CD4-positive, alpha-beta T cell treated with Interleukin-12 subunit alpha and Interleukin-12 subunit beta, for 1 hour (primary cell): ENCODE results near the gene SNTG2.
"Not testable (repeated sequence)": the region's sequence is repeated elsewhere in the genome, so short reads cannot be mapped to it uniquely, and the experiment has no call there.

Source experiments
- DNase-seq: peaks from one replicate; pipeline ENCODE4 v3.0.0-alpha.2; 2020

Gene SNTG2

DNA sequence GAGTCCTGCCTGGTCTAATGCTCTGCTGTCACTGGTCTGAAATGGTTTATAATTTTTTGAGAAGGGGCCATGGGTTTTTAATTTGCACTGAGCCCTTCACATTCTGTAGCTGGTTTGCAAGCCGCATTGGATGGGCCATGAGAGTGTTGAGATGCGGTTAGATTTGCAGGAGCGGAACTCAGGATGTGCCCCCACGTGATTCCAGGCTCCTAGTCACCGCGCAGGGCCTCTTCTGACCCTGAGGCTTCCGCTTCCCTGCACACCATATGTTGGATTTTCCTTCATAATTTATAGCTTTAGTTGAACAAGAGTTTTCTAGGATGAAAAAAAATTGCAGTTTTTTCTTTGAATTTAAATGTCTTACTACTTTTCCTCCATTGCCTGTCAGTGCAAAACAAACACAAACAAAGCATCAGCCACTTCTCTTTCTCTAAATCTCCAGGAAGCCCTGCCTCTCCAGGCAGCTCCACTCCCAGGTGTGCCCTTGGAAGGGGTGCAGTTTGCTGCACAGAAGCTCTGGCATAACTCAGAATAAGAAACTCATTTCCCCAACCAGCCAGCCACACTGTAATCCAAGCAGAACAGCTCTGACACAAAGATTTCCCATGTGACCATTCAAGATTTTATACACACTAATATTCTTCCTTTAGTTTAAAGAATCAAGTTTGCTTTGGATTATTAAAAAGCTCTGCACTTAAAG lies 444.2 kb downstream of the SNTG2 start:
- no peak for DNase-seq

DNA sequence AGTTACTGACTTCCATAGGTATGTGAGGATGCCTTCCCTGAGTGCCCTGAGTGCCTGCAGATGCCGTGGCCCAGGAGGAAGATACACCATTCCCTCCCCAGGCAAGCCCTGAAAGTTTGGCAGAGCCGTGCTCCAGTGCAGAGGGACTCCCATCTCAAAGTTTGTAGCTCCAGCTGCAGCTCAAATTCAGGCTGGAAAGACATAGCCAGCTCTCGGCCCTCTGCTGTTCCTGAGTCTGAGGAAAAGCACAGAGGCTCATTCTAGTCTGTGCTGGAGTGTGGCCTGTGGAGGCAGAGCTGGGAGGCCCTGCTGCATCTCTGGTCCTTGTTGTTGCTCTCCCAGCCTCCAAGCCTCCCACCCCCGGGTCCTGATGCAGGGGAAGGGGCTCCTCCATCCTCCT lies 446.7 kb downstream of the SNTG2 start:
- DNase-seq, result no peak

GRCh38 chr2:1398191-1398590 lies 447.5 kb downstream of the SNTG2 start:
- DNase-seq, result no peak

DNA sequence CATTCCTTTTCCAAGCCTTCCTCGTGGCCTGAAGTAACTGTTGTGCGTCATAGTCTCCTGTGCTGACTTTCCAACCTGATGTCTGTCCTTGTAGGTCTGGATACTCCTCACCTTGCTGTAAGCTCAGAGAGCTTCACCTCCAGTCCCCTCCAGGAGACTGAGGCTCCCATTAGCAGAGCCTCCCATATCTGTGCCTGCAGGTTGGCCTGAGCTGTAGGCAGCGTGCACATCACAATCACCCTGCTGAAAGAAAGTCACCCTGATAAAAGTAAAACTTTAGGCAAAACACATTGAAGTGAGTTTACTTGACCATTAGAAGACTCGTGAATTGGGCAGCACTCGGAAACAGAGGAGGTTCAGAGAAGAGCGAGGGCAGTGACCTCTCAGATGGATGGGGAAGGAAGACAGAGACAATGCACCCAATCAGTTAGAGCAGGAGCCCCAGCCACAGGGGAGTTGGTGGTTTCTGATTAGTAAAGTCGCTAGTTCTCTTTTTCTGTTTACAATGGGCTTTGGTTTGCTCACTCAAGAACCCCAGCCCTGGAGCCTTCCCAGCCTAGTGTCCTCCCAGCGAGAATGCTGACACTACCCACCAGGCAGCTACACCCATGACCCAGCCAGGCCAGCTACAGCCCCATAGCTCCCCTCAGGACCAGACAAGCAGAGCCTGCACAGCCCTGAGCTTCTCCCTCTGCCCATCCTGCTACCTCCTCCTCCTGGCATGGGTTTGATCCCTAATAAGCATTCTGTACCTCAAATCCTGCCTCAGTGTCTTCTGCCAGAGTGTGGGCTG lies 450.5 kb downstream of the SNTG2 start:
- DNase-seq, result no peak

GRCh38 chr2:1402064-1402463 lies 451.4 kb downstream of the SNTG2 start:
- DNase-seq, result no peak

GRCh38 chr2:1403565-1403964 lies 452.9 kb downstream of the SNTG2 start:
- DNase-seq, result no peak

GRCh38 chr2:1405124-1405523 lies 454.5 kb downstream of the SNTG2 start:
- no peak for DNase-seq

- DNase-seq, result no peak
Measured at GRCh38 chr2:1405967-1406366, 455.3 kb downstream of the SNTG2 start.

DNA sequence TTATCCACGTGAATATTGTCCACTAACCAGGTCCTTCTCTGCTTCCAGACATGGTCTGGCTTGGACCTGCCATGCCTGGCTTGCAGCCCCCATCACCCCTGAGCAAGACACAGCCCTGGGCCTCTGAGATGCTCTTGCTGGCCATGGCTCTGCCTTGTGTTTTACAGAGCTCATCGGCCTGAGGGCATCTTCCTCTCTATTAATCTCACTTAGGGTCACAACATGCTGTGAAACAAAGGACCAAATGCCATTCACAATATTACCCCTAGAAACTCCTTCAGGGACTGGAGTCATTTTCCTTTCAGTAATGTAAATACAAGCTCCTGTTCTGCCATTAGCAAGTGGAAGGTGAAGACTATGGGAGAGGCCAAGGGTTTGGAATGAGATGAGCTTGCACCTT lies 455.8 kb downstream of the SNTG2 start:
- DNase-seq, result no peak

DNA sequence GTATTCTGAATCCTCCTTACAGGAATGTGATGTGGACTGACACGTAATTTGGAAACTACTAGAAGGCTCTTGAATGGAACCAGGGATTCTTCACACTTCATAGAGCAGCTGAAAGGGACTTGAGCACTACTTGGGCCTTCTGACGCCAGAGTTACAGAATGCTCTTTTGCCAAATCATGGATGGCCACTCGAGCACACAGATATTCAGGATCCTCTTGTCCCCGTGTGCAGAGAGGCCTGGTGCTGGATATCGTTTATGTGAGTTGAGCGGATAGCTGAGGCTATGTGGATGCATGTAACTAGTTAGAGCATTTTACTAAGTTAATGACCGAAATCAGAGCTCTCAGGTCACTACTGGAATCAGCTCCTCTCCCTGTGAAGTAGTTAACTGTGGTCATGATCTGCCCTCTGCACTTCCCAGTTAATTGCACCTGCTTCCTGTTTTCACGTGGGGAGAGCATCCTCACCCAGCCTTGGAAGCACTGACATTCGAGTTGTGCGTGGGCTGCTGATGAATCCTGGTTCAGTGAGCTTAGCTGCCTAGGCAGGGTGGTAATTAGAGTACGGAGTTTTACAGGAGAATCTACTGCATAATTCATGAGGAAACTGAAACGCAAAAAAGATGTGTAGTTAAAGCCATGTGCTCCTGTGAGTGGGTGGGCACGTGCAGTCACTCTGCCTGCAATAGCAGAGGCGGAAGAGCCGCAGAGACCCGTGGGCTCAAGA lies 457.5 kb downstream of the SNTG2 start:
- no peak for DNase-seq

DNA sequence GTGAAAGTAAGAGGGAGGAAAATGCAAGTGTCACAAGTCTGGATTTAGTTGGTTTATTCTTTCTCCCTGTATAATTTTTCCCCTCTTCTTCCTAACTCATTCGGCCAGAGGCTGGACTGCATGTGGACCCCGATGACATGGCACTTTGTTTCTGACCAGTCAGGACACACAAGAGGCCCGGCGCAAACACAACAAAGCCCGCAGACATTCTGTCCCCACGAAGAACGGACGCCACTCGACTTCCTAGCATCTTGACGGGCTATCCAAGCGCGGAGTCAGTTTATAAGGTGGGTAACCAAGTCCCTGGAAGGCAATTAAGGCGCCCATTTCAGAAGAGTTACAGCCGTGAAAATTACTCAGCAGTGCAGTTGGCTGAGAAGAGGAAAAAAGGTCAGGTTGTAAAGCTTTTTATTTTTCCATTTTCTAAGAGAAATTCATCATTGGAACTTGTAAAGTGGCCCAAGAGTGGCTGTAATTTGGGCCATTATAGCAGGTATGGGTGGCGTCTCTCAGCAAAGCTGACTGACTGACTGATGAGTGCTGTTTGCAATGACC lies 462.6 kb downstream of the SNTG2 start, which contains the start of gene TPO:
TPO (plus strand) TSS at position 308 of the 555 bp plus-strand sequence. CDS start 946 bp downstream, outside the sequence.
- DNase-seq, result no peak

DNA sequence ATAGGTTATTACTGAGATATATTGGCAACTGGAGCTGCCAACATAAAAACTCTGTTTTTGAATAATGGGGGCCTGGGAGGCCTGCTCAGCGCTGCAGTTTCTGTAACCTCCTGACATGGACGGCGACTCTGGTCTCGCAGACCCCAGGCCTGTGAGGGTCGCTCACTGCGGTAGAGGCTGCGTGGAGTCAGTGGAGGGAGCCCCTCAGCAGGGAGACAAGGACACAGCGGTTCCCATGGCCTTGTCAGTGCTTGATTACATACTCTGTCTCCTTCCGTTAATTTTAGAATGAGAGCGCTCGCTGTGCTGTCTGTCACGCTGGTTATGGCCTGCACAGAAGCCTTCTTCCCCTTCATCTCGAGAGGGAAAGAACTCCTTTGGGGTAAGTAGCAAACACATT lies 463.5 kb downstream of the SNTG2 start:
- no peak for DNase-seq

DNA sequence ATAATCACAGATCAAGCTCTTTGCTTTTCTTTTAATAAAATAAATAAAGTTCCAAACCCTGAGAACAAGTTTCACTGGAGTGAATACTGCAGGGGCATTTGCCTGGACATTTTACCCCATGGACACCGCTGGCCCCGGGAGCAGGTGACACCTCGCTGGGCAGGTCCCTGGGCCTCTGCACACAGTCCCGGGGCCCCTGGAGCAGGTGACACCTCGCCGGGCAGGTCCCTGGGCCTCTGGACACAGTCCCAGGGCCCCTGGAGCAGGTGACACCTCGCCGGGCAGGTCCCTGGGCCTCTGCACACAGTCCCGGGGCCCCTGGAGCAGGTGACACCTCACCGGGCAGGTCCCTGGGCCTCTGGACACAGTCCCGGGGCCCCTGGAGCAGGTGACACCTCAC lies 464.3 kb downstream of the SNTG2 start:
- DNase-seq, result not testable (repeated sequence)

GRCh38 chr2:1415501-1415900 lies 464.9 kb downstream of the SNTG2 start:
- DNase-seq, result no peak
